Stimulated activated CD4-positive, alpha-beta T cell treated with anti-CD3 and anti-CD28 coated beads, TNF-alpha, amount 100 ng/mL, for 4 hours (primary cell): ENCODE results near the gene GSK3A.

ENCODE experiments used
- DNase-seq, 3 experiments: peaks; one replicate each; pipeline ENCODE4 v3.0.0-alpha.2; 2020; ENCODE audit warnings: low read depth in 3 of 3

The GSK3A gene

DNA sequence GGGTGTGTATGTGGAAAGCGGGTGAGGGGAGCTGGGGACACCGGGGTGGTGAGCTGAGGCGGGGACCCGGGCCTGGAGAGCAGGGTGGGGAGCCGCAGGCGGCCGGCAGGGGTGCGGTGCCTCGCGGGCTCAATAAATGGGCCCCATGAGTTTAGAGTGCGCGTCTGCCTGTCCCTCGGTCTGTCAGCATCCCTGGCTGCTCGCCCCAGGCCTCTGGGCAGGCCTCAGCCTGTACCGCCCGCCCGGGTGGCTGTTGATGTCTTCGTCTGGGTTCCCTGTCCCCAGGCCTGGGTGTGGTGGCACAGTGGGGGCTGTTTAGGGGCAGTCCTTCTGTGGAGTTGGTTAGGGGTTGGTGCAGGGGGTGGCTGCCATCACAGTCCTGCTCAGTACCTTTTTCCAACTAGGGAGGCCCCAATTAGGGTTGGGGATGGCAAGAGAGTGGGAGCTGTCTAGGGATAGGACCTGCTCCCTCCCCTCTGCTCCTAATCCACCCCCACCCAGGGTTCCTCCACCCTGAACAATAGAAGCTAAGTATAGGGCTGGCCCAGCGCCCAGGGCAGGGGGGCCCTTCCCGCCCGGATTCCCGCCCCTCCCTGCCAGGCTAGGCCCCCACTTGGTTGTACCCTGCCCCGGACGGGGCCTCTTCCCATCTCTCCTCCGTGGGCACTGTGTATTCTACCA, 38.9 kb upstream of the GSK3A start:
- no peak for DNase-seq

- peak in 1 of 3 experiments; percentile 45 for DNase-seq
Measured at GRCh38 chr19:42280815-42281145, 38.4 kb upstream of the GSK3A start.

DNA sequence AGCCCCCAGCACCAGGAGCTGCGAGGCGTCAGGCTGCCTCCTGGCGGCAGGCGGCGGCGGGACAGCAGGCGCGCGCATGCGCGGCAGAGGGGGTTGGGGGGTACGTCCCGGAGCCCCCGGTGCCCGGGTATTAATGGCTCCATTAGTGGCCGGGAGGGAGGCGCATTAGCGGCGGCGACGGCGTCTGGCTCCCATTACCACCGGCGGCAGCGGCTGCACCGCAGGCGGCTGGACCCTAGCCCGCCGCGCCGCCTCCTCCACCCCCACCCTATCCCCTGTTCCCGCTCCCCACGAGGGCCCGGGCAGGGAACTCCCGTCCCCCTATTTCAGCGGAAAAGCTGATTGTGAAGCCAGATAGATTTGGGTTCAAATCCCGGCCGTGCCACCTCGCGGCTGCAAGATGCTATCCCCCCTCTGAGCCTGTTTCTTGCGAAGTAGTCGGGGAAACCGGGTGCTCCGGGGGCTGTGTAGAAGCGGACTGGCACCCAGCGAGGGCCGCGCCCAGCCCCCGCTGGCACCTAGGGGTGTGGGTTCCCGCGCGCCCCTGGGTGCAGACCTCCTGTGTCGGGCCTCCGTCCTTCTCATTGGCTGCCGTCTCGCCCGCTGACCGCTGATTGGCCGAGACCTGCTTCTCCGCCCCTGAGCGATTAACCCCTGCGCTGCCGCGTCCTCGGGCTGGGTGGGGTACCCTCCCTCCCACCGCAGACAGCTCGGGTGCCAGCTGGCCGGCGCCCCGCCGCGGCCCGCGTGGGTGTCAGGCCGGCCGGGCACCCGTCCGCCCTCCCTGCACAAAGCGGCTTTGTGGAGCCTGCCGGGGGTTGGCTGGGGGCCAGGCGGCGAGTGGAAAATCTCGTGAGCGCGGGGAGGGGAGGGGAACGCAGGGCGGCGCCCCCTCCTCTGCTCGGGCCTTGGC, 37.8 kb upstream of the GSK3A start:
- DNase-seq, result peak; percentile 67 to 80 (median 69)

GRCh38 chr19:42279155-42279901, 36.9 kb upstream of the GSK3A start:
- no peak for DNase-seq

DNA sequence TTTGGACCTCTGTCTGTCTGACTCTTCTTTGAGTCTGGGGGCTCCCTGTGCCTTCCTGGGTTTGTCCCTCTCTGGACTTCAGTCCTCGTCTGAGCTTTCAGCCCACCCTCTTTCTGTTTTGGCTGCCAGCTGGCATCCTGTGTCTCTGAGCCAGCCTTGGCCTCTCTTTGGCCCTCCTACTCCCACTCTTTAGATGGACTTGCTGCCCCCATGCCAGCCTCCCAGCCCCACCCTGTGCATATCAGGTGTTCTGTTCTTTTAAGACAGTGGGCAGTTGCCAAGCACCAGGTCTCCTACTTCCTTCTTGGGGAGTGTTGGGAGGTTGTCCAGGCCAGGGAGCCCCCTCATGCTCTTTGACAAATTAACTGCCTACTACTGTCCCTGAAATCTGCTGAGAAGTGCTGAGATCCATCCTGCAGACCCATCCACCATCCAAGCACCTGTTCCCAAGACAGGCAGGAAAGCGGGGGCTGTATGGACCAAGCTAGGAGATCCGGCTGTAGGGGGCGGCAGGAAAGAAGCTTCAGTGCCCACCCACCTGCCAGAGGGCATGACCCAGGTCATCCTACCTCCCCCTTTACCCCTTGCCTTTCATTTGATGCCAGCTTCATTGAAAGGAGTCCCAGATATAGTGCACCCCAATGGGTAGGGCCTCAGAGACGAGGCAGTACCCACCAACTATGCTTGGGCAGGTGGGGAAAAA, 36.2 kb upstream of the GSK3A start:
- no peak for DNase-seq

- no peak for DNase-seq
Measured at GRCh38 chr19:42277821-42278451, 35.5 kb upstream of the GSK3A start.

- no peak for DNase-seq
Measured at GRCh38 chr19:42276821-42277220, 34.4 kb upstream of the GSK3A start.

- no peak for DNase-seq
Measured at GRCh38 chr19:42276284-42276683, 33.9 kb upstream of the GSK3A start.

- DNase-seq, result no peak
Measured at GRCh38 chr19:42275517-42275916, 33.1 kb upstream of the GSK3A start.

- no peak for DNase-seq
Measured at GRCh38 chr19:42275103-42275502, 32.7 kb upstream of the GSK3A start.

GRCh38 chr19:42274065-42274682, 31.8 kb upstream of the GSK3A start:
- no peak for DNase-seq

DNA sequence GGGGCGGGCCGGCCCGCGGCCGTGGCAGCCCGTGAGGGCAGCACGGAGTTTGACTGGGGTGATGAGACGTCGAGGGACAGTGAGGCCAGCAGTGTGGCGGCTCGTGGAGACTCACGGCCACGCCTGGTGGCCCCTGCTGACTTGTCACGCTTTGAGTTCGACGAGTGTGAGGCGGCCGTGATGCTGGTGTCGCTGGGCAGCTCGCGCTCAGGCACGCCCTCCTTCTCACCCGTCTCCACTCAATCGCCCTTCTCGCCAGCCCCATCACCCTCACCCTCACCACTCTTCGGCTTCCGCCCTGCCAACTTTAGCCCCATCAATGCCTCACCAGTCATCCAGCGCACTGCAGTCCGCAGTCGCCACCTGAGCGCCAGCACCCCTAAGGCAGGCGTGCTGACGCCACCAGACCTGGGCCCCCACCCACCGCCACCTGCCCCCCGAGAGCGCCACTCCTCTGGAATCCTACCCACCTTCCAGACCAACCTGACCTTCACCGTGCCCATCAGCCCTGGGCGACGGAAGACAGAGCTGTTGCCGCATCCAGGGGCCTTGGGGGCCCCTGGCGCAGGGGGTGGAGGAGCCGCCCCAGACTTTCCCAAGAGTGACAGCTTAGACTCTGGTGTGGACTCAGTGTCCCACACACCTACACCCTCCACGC, 31.1 kb upstream of the GSK3A start:
- DNase-seq, result no peak

DNA sequence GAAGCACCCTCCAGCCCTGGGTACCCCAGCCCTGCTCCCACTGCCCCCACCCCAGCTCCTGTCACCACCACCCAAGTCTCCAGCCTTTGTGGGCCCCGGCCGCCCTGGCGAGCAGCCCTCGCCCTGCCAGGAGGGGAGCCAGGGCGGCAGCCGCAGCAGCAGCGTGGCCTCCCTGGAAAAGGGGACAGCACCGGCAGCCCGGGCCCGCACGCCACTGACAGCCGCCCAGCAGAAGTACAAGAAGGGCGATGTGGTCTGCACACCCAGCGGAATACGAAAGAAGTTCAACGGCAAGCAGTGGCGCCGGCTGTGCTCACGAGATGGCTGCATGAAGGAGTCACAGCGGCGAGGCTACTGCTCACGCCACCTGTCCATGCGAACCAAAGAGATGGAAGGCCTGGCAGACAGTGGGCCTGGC, 30.6 kb upstream of the GSK3A start:
- no peak for DNase-seq

DNA sequence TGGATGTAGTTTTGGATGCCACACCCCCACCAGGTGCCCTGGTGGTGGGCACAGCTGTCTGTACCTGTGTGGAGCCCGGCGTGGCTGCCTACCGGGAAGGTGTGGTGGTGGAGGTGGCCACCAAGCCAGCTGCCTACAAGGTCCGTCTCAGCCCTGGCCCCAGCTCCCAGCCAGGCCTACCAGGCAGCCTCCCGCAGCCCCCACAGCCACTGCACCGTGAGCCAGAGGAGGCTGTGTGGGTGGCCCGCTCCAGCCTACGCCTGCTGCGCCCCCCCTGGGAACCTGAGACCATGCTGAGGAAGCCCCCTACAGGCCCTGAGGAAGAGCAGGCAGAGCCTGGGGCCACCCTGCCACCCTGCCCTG, 30.1 kb upstream of the GSK3A start:
- no peak for DNase-seq

DNA sequence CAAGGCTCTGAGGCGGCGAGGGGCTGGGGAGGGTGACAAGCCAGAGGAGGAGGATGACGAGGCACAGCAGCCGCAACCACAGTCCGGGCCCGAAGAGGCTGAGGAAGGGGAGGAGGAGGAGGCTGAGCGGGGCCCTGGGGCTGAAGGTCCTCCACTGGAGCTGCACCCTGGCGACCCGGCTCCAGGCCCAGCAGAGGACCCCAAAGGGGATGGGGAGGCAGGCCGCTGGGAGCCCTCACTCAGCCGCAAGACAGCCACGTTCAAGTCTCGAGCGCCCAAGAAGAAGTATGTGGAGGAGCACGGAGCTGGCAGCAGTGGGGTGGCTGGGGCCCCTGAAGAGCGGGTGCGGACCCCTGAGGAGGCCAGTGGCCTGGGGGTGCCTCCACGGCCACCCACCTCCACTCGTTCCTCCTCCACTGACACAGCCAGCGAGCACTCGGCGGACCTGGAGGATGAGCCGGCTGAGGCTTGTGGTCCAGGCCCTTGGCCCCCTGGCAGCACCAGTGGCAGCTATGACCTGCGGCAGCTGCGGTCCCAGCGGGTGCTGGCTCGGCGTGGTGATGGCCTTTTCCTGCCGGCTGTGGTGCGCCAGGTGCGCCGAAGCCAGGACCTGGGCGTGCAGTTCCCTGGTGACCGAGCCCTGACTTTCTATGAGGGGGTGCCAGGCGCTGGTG, 29.6 kb upstream of the GSK3A start:
- DNase-seq, result no peak

DNA sequence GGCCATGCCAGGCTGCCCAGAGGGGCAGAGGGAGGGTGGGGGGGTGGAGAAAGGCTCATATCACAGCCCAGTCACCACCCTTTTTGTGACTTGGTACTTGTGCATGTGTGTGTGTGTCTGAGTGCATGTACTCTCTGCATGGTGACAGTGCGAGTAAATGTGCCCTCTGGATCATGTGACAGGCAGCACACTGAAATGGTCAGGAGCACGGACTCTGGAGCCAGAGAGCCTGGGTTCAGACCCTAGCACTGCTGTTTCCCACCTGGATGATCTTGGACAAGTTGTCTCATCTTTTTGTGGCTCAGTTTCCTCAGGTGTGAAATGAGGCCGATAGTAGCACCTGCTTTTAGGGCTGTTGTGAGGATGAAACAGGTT, 28.6 kb upstream of the GSK3A start:
- DNase-seq, result no peak

GRCh38 chr19:42270346-42271044, 28.1 kb upstream of the GSK3A start:
- DNase-seq, result peak in 1 of 3 experiments; percentile 39

DNA sequence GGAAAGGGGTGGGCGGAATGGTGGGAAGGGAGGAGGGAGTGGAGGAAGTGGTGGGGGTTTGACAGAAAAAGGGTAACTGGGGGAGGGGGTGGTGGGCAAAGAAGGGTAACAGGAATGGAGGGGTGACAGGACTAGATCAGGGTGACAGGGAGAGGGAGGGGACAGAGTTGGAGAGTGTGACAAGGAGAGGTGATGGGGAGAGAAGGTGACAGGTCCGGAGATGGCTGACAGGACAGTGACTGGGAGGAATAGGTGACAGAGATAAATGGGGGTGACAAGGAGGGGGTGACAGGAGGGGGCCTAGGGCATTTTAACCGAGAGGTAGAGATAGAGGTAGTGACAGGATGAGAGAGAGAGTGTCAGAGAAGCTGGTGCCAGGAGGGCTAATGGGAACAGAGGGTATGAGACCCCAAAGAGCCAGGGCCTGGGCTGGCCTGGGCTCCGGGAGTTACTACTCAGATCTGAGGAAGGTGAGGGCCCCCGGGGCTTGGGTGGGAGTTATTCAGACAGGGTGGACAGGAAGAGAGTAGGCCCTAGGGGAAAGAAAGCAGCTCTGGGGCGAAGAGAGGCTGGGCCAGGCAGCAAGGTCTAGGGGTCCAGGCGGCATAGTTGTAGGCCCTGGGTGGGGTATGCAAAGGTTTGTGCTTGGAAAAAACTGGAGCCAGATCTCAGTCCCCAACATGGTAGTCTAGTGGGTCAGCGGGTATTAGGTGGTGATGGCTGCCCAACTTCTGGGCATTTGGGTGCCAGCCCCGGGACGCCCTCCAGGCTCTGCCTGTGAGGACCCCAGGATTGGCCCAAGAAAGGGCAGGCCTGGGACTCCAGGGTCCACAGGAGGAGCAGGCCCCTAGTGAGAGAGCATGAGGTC, 27.3 kb upstream of the GSK3A start:
- DNase-seq, result no peak
